Stimulated activated effector memory CD8-positive, alpha-beta T cell treated with anti-CD3 and anti-CD28 coated beads, Interleukin-12 subunit alpha, Interleukin-12 subunit beta, amount 100 ng/mL, for 72 hours (primary cell): Measurements from ENCODE around the gene FYN.
"Not testable (repeated sequence)": the region's sequence is repeated elsewhere in the genome, so short reads cannot be mapped to it uniquely, and the experiment has no call there.

Source experiments
- ATAC-seq: fragments of 150-1000 bp; cut with Tn5 transposase; 2 replicates; pipeline ENCODE4 v1.10.0; 2021
- DNase-seq, 2 donors: peaks; one replicate each; pipeline ENCODE4 v3.0.0; 2021 to 2022; ENCODE audit warnings: low spot score in 2 of 2
- H3K27ac Mint-ChIP-seq: one replicate; pipeline ENCODE4 v1.8.0; 2022; ENCODE audit warnings: mild to moderate bottlenecking, mixed read lengths
- H3K36me3 Mint-ChIP-seq: one replicate; pipeline ENCODE4 v1.8.0; 2022; ENCODE audit warnings: mild to moderate bottlenecking, mixed read lengths
- H3K4me1 Mint-ChIP-seq: one replicate; pipeline ENCODE4 v1.8.0; 2022; ENCODE audit warnings: mixed read lengths
- H3K4me3 Mint-ChIP-seq: one replicate; pipeline ENCODE4 v1.8.0; 2022; ENCODE audit warnings: mild to moderate bottlenecking, mixed read lengths
- H3K9me3 Mint-ChIP-seq: one replicate; pipeline ENCODE4 v1.8.0; 2022; ENCODE audit warnings: mixed read lengths

The FYN gene

DNA sequence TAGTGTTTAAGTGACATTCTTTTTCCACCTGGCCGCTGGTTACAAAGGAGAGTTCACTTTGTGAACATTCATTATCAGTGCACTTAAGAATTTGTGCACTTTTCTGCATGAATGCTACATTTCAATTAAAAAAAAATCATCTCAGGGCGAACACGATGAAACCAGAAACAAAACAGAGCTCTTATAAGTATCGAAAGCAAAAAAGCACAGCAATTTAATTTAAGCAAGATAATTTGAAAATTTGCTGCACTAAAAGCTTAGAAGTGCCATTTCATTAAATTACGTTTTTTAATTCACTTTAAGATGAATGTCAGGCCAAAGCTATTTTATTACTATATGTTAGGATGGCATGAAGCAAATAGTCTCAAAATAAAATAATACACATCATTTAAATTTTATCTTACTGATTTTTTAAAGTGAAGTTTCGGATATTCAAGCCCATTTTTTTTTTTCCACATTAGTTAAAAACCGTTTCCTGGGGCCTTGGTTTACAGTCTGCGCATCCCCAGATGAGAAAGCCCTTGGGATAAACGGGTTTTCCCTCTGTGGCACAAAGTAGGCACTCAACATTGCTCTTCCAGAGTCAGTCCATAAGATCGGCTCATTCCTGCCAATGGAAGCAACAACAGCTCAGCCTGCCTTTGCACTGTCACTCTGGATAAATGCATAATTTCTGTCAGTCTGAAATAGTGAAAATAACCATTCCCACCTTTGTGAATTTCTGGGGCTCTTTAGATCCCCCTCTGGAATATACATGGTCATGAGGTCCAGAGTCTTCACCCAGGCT lies 80.1 kb downstream of the FYN start:
- Mint-ChIP-seq H3K4me3 (no peak overlapping the region), H3K27ac (no peak overlapping the region), H3K9me3 (no peaks in the 10 kb centered on the region), H3K4me1 (peaks cover 39% of the 10 kb centered on the region), H3K36me3 (peaks cover 63% of the 10 kb centered on the region)
- DNase-seq, result no peak
- ATAC-seq, result no peak

GRCh38 chr6:111792241-111792640 lies 81.0 kb downstream of the FYN start:
- Mint-ChIP-seq H3K4me1 (peaks cover 39% of the 10 kb centered on the region), H3K4me3 (no peak overlapping the region), H3K36me3 (peaks cover 55% of the 10 kb centered on the region), H3K27ac (no peak overlapping the region), H3K9me3 (no peaks in the 10 kb centered on the region)
- no peak for DNase-seq
- ATAC-seq, result no peak

- Mint-ChIP-seq H3K36me3 (peaks cover 49% of the 10 kb centered on the region), H3K4me3 (no peak overlapping the region), H3K4me1 (peaks cover 30% of the 10 kb centered on the region)
These were observed 81.8 kb downstream of the FYN start for GRCh38 chr6:111791415-111791814.

GRCh38 chr6:111789598-111789997 lies 83.7 kb downstream of the FYN start:
- DNase-seq (no peak), ATAC-seq (no peak)
- no peak overlapping the region for H3K4me3 Mint-ChIP-seq
- no peak overlapping the region for H3K27ac Mint-ChIP-seq
- H3K4me1 Mint-ChIP-seq, result peaks cover 29% of the 10 kb centered on the region
- H3K36me3 Mint-ChIP-seq, result peaks cover 40% of the 10 kb centered on the region
- no peaks in the 10 kb centered on the region for H3K9me3 Mint-ChIP-seq

More at GRCh38 chr6:111791415-111791814, 81.8 kb downstream of the FYN start:
- Mint-ChIP-seq H3K27ac (no peak overlapping the region), H3K9me3 (no peaks in the 10 kb centered on the region)
- DNase-seq (no peak), ATAC-seq (no peak)

DNA sequence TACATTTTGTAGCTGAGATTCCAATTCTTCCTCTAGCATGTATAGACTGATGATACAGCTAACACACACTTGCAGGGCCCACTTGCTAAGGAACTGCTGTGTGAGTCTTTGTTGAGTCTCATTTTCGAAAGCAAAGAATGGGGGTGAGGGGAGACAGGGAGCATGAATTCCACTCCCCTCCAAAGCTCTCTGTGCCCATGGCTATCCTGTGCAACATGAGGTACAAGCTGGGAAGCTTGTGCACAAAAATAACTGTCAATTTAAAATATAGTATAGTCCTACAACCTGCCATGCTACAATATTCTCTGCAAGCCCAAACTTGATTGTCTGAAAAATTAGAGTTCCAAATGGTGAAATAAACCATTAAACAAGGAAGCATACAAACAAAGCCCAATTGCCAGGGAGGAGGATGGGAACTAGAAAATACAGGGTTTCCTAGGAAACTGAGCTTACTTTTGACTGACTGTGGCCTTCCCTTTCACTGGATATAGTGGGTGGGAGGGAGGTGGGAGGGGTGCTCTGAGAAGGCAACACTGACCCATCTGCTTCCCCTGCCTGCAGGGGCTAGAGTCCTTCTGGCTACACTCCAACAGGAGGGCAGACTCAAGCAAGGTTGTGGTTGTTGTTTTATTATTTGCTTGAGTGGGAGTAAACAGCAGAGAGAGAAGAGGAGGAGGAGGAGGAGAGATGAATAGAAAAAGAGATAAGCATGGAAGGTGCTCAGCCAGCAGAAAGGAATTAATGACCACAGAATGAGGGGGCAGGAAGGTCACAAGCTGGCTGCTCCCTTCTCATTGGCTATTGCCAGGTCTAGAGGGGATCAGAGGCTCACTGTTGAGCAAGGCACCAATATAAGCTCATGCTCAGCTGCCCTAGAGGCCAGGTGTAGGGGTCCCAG lies 84.6 kb downstream of the FYN start:
- Mint-ChIP-seq H3K36me3 (peaks cover 37% of the 10 kb centered on the region), H3K27ac (no peak overlapping the region), H3K4me1 (peaks cover 29% of the 10 kb centered on the region), H3K9me3 (no peaks in the 10 kb centered on the region), H3K4me3 (no peak overlapping the region)
- ATAC-seq, result no peak
- DNase-seq, result no peak

DNA sequence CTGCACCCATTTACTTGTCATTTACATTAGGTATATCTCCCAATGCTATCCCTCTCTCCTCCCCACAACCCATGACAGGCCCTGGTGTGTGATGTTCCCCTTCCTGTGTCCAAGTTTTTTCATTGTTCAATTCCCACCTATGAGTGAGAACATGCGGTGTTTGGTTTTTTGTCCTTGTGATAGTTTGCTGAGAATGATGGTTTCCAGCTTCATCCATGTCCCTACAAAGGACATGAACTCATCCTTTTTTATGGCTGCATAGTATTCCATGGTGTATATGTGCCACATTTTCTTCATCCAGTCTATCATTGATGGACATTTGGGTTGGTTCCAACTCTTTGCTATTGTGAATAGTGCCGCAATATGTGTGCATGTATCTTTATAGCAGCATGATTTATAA lies 87.1 kb downstream of the FYN start:
- H3K36me3 Mint-ChIP-seq, result peaks cover 23% of the 10 kb centered on the region
- not testable (repeated sequence) for H3K4me3 Mint-ChIP-seq, DNase-seq, ATAC-seq, H3K9me3 Mint-ChIP-seq
- H3K27ac Mint-ChIP-seq, result peak overlapping the region; percentile 33
- H3K4me1 Mint-ChIP-seq, result peaks cover 47% of the 10 kb centered on the region

DNA sequence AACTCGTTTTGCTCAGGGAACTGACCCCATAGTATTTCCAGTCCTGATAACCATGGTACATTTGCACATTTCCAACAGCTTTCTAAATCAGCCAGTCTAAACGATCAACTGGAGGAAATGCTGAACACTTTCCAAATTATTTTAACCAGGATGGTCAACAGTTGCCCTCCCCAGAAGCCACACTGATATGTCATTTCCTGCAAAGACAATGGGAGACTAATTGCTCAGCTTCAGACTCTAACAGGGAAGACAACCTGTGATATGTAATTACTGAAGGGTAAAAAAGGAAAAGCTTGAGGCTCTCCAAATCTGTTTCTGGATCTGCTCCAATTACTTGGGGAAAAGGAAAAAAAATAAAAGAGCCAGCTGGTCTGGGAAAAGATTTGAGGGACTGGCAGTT lies 88.8 kb downstream of the FYN start:
- H3K27ac Mint-ChIP-seq, result peak overlapping the region; percentile 89
- ATAC-seq, result no peak
- DNase-seq, result no peak
- H3K4me3 Mint-ChIP-seq, result no peak overlapping the region
- peaks cover 21% of the 10 kb centered on the region for H3K36me3 Mint-ChIP-seq
- H3K9me3 Mint-ChIP-seq, result no peaks in the 10 kb centered on the region
- peaks cover 64% of the 10 kb centered on the region for H3K4me1 Mint-ChIP-seq

- H3K9me3 Mint-ChIP-seq, result no peaks in the 10 kb centered on the region
- H3K27ac Mint-ChIP-seq, result peak overlapping the region; percentile 89
- peaks cover 34% of the 10 kb centered on the region for H3K36me3 Mint-ChIP-seq
- no peak overlapping the region for H3K4me3 Mint-ChIP-seq
- peaks cover 76% of the 10 kb centered on the region for H3K4me1 Mint-ChIP-seq
- DNase-seq (no peak), ATAC-seq (no peak)
These were observed 90.3 kb downstream of the FYN start for GRCh38 chr6:111782887-111783466.

GRCh38 chr6:111782192-111782809 lies 91.0 kb downstream of the FYN start:
- ATAC-seq, result no peak
- Mint-ChIP-seq H3K4me1 (peaks cover 82% of the 10 kb centered on the region), H3K36me3 (peaks cover 41% of the 10 kb centered on the region), H3K9me3 (no peaks in the 10 kb centered on the region), H3K4me3 (peak overlapping the region; percentile 25), H3K27ac (peak overlapping the region; percentile 89)
- DNase-seq, result no peak

DNA sequence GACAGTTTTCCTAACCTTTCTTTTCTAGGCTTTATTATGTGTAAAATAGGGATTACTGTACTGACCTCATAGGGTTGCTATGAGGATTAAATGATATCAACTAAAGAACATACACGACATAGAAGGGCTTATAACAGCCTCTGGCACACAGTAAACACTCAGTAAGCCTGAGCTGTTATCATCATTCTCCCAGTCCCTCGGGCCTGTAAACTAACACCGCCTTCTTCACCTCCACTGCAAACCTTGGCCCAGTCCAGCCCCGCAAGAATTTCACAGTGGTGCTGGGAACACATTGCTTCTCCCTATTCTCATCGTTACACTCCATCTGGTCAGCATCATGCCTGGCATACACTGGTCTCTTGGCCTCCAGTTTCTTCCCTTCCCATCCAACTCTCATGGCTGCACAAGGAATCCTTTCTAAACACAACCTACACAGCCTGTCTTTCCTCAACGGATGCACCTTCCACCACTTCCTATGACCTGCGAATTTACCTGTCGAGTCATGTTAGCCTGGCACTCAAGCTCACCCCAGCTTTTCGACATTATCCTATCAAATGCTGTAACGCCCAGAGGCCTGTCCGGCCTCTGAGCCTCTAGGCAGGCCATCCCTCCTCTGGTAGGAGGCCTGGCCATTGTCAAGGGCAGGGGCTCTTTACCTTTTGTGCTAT lies 92.1 kb downstream of the FYN start:
- DNase-seq (no peak), ATAC-seq (no peak)
- Mint-ChIP-seq H3K9me3 (no peaks in the 10 kb centered on the region), H3K4me3 (peak overlapping the region; percentile 61), H3K36me3 (peaks cover 52% of the 10 kb centered on the region), H3K4me1 (peaks cover 92% of the 10 kb centered on the region), H3K27ac (peak overlapping the region; percentile 88)

DNA sequence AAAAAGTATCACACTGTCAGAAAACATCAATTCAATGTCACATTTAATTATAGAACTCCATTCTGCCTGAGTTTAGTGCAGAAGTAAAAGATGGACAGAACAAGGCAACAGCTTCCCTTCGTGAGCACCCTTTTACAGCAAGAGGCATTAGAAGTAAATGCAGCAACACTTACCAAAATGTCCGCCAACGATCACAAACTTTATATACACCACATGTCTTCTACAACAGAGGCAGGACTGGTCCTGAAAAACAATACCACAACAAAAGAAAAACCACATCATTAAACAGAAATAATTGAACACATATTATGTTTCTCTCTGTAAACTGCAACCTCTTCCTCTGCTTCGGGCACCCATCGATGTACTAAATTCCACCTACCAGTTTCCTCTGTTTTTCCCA lies 92.9 kb downstream of the FYN start:
- Mint-ChIP-seq H3K4me3 (peak overlapping the region; percentile 61), H3K27ac (peak overlapping the region; percentile 88), H3K36me3 (peaks cover 60% of the 10 kb centered on the region), H3K4me1 (peaks cover 94% of the 10 kb centered on the region), H3K9me3 (no peaks in the 10 kb centered on the region)
- DNase-seq (no peak), ATAC-seq (no peak)

GRCh38 chr6:111779660-111780059 lies 93.6 kb downstream of the FYN start:
- H3K36me3 Mint-ChIP-seq, result peaks cover 67% of the 10 kb centered on the region
- peak overlapping the region; percentile 61 for H3K4me3 Mint-ChIP-seq
- peak overlapping the region; percentile 88 for H3K27ac Mint-ChIP-seq
- H3K9me3 Mint-ChIP-seq, result no peaks in the 10 kb centered on the region
- ATAC-seq (no peak), DNase-seq (no peak)
- peaks cover 94% of the 10 kb centered on the region for H3K4me1 Mint-ChIP-seq

DNA sequence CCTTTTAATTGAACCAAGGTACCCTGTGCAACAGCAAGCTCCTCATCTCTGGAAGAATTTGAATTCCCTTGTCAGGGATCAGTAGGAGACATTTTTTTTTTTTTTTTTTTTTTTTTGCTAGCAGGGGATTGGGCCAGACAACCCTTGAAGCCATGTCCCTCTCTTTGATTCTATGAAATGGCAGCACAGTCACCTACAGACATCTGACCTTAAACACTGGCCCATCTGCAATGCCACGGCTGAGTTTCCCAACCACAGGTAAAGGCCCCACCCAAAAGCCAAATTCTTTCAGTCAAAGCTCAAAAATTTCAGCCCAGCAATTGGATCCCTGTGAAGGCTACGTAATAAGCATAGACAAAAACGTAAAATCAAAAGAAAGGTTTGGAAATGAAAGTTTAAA lies 94.2 kb downstream of the FYN start:
- Mint-ChIP-seq H3K4me1 (peaks cover 94% of the 10 kb centered on the region), H3K4me3 (peak overlapping the region; percentile 61), H3K36me3 (peaks cover 67% of the 10 kb centered on the region), H3K9me3 (no peaks in the 10 kb centered on the region), H3K27ac (peak overlapping the region; percentile 88)
- ATAC-seq (no peak), DNase-seq (no peak)

GRCh38 chr6:111777357-111777756 lies 95.9 kb downstream of the FYN start:
- DNase-seq (no peak), ATAC-seq (peak; percentile 65)
- peaks cover 84% of the 10 kb centered on the region for H3K4me1 Mint-ChIP-seq
- H3K36me3 Mint-ChIP-seq, result peaks cover 72% of the 10 kb centered on the region
- peak overlapping the region; percentile 61 for H3K4me3 Mint-ChIP-seq
- H3K9me3 Mint-ChIP-seq, result no peaks in the 10 kb centered on the region
- peak overlapping the region; percentile 88 for H3K27ac Mint-ChIP-seq
